PC-9 (cell line): ENCODE measurements around the gene IRF8.

Source experiments
- CTCF ChIP-seq: fragments of 200-600 bp; sonication (generic); conservative IDR thresholded peaks from 2 replicates; pipeline ENCODE4 v1.6.1; 2017; ENCODE audit warnings: mixed run types, antibody characterized with exemption, mild to moderate bottlenecking, moderate library complexity
- EZH2 ChIP-seq: fragments of 200-600 bp; sonication (generic); IDR thresholded peaks from 2 replicates; pipeline ENCODE4 v1.8.0; 2017; ENCODE audit warnings: antibody characterized with exemption, low read depth

- TF ChIP-seq CTCF (no peak), EZH2 (no peak)
These were observed 39.2 kb upstream of the IRF8 start for GRCh38 chr16:85859818-85860125.
